ENCODE data around the gene AKAP8L. TPM values are rescaled to one million over a fixed set of nuclear protein-coding genes. Genes with fewer than 3 reads are reported as not detected.

AKAP8L gene
- total RNA-seq, 1 experiment from 2014 or later = 123 TPM

GRCh38 chr19:15379999-15380647 is 38.7 kb downstream of the AKAP8L start:
- H2BK20ac ChIP-seq (ENCODE audit: low read depth, low read length, poor library complexity, severe bottlenecking) = no peak overlapping the region
- H3T11ph ChIP-seq (ENCODE audit: low read length) = no peak overlapping the region
- H4K91ac ChIP-seq (ENCODE audit: insufficient read length, low read depth, low read length) = no peak overlapping the region
- TF ChIP-seq CTCF (conservative IDR thresholded peaks at IDR 0.05) = no peak
- no peaks in the 10 kb centered on the region for H3K27me3 ChIP-seq (ENCODE audit: insufficient read depth, low read length)
- WGBS (ENCODE audit: extremely low coverage, insufficient read length, low lambda C conversion rate) = no CpG with 5 or more reads among the region's 56 CpGs
- peak; percentile 89 for DNase-seq
- H3K79me1 ChIP-seq (ENCODE audit: insufficient read depth, low read depth, low read length, poor library complexity, severe bottlenecking) = no peaks in the 10 kb centered on the region
- no peaks in the 10 kb centered on the region for H4K20me1 ChIP-seq (ENCODE audit: control insufficient read depth, insufficient read depth, insufficient read length)
- H3K18ac ChIP-seq (ENCODE audit: insufficient read length, low read depth, low read length) = no peak overlapping the region
- H3K27ac ChIP-seq (ENCODE audit: insufficient read length, low read depth, low read length) = no peak overlapping the region
- H3K27ac Mint-ChIP-seq = peak overlapping the region in 2 of 3 experiments; percentile 62 to 93; a peak in 4 of 7 replicates
- H3K23ac ChIP-seq (ENCODE audit: insufficient read length, low read depth, low read length) = no peak overlapping the region
- no peak overlapping the region for H2AFZ ChIP-seq (ENCODE audit: low read length)
- peak overlapping the region; percentile 23 for H3K14ac ChIP-seq (ENCODE audit: insufficient read depth, low read length)
- H4K8ac ChIP-seq (replicated peaks; ENCODE audit: insufficient read length, low read depth, low read length) = no peak overlapping the region
- H3K4me1 Mint-ChIP-seq = peaks cover 30 to 31% of the 10 kb centered on the region in 2 experiments
- peak overlapping the region; percentile 69 for H3K4me2 ChIP-seq (ENCODE audit: insufficient read depth, insufficient read length, low read length)
- peaks cover 2% of the 10 kb centered on the region; the same call in 1 of the 2 replicates for H3K4me1 ChIP-seq (ENCODE audit: insufficient read depth, low read length)
- no peaks in the 10 kb centered on the region; the same call in 1 of the 2 replicates for H3K27me3 Mint-ChIP-seq (ENCODE audit: low read depth)
- H2BK120ac ChIP-seq (ENCODE audit: low read depth, low read length, poor library complexity, severe bottlenecking) = no peak overlapping the region
- no peak overlapping the region for H3K4ac ChIP-seq (ENCODE audit: low read depth, low read length)
- H3K4me3 Mint-ChIP-seq = peak overlapping the region; percentile 95 to 98
- no peaks in the 10 kb centered on the region; a peak in 1 of 5 replicates for H3K9me3 Mint-ChIP-seq
- no peak overlapping the region for H3K56ac ChIP-seq (ENCODE audit: insufficient read length, low read depth, low read length)
- peak overlapping the region; percentile 12 for H3K9ac ChIP-seq (ENCODE audit: extremely low read depth, insufficient read length, low read length)
- H2BK15ac ChIP-seq (ENCODE audit: low read depth, low read length) = no peak overlapping the region
- H3K79me2 ChIP-seq (ENCODE audit: insufficient read depth, low read length) = peaks cover 26% of the 10 kb centered on the region; the same call in 1 of the 2 replicates
- H2BK5ac ChIP-seq (ENCODE audit: insufficient read length, low read length) = no peak overlapping the region
- no peak overlapping the region for H2AK5ac ChIP-seq (ENCODE audit: insufficient read length, low read length)
- peaks cover 5 to 19% (median 5%) of the 10 kb centered on the region in 3 experiments; a peak in 5 of 7 replicates for H3K36me3 Mint-ChIP-seq (ENCODE audit: insufficient read depth in 1 of 3, low read depth in 3 of 3)
- H3K9me3 ChIP-seq (ENCODE audit: control insufficient read depth, low read depth, low read length) = no peaks in the 10 kb centered on the region
- H4K5ac ChIP-seq (ENCODE audit: insufficient read length, low read depth, low read length) = no peak overlapping the region
- peaks cover 8% of the 10 kb centered on the region for H3K23me2 ChIP-seq (ENCODE audit: insufficient read length, low read depth, low read length, poor library complexity, severe bottlenecking)
- H2BK12ac ChIP-seq (ENCODE audit: insufficient read length, low read depth, low read length) = no peak overlapping the region
